ENCODE results near the gene SLC12A6. TPM values are rescaled to one million over a fixed set of nuclear protein-coding genes. Genes with fewer than 3 reads are reported as not detected.

The SLC12A6 gene
- total RNA-seq, 1 experiment from 2014 or later: 6.6 TPM

DNA sequence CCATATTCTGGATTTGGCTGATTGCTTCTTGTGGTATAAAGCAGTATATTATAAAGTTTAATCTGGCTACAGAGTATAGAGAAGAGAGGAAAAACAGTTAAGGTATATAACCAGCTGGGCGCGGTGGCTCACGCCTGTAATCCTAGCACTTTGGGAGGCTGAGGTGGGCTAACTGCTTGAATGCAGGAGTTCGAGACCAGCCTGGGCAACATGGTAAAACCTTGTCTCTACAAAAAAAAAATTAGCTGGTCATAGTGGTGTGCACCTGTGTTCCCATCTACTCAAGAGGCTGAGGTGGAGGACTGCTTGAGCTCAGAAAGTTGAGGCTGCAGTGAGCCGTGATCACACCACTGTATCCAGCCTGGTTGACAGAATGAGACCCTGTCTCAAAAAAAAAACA lies 7.3 kb downstream of the SLC12A6 start:
- DNase-seq (ENCODE audit: low read depth): no peak

DNA sequence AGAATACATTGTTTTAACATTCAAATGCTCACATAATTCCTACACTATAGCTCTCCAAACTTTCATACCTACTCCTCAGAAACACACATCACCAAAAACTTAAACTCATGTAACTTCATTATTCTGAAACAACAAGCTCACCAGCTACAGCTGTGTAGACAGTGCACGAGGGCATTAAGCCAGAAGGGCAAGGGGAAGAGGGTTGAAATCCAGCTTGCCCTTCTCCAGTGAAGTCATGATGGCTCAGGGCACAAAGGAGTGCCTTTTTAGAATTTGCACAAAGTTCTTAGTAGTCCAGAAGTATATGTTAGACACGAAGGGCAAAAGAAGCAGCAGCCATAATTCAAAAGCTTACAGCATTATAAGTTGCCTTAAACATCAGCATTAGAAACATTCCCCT lies 8.6 kb downstream of the SLC12A6 start:
- DNase-seq (ENCODE audit: low read depth): no peak

DNA sequence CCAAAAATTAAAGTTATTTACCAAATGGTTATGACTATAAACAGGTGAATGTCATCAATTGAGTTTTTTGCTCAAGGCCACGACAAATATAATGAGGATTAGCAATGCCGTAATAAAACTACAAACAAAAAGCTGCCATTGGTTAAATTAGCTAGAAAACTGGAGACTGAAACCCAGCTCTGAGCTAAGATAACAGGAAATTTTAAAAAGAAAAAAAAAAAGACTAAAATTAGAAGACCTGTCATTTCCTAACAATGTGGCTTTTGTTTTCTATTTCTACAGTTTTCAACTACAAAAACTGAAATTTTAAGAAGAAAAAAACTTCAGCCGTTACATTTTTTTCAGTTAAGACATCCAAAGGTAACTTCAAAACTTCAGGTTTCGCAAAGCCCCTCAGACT lies 9.7 kb downstream of the SLC12A6 start:
- no peak for DNase-seq (ENCODE audit: low read depth)

- no peak for DNase-seq (ENCODE audit: low read depth)
Measured at GRCh38 chr15:34325368-34325767, 12.2 kb downstream of the SLC12A6 start.

DNA sequence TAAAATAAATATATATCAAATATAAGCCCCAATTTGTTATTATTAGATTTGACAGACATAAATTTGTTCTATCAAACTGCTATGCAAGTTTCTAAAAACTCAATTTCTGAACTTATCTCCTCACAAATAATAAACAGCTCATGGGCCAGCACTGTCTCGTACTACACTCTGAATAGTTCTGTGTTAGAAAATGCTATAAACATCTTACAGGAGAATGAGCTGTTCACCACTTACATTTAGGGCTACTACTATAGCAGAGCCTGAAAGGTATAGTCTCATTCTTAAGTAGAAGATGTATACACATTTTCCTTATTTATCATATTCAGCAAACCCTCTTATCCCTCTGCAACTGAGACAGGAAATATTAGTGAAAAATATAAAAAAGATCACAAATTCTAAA lies 12.6 kb downstream of the SLC12A6 start:
- DNase-seq (ENCODE audit: low read depth): no peak

DNA sequence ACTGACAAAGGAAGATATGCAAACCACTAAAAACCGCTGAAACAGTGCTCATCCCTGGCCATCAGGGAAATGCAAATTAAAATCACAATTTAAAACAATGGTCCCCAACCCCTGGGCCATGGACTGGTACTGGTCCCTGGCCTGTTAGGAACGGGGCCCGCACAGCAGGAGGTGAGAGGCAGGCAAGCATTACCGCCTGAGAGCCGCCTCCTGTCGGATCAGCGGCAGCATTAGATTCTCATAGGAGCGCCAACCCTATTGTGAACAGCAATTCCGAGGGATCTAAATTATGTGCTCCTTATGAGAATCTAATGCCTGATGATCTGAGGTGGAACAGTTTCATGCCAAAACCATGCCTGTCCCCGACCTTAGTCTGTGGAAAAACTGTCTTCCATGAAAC lies 14.4 kb downstream of the SLC12A6 start:
- no peak for DNase-seq (ENCODE audit: low read depth)

- DNase-seq (ENCODE audit: low read depth): peak; percentile 9
Measured at GRCh38 chr15:34318277-34319079, 19.1 kb downstream of the SLC12A6 start.

DNA sequence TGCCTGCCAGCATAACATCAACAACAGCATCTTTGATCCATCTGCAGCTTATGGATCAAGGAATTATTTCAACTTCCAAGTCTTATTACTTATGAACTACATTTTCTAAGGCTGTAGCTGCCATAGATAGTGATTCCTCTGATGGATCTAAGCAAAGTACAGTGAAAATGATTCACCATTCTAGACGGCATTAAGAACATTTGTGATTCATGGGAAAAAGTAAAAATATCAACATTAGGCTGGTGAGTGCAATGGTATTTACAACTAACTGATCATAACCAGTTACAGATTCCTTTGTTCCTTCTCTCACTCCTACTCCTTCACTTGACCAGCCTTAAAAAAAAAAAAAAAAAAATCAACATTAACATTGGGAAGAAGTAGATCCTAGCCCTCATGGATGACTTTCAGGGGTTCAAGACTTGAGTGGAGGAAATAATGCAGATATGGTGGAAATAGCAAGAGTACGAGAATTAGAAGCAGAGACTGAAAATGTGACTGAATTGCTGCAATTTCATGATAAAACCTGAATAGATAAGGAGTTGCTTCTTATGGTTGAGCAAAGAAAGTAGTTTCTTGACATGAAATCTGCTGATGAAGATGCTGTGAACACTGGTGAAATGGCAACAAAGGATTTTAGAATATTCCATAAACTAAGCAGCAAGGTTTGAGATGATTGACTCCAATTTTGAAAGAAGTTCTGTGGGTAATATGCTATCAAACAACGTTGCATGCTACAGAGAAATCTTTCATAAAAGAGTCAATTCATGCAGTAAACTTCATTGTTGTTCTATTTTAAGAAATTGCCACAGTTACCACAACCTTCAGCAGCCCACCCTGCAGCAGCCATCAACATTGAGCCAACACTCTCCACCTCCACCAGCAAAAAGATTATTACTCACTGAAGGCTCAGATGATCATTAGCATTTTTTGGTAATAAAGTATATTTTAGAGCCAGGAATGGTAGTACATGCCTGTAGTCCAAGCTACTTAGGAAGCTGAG lies 22.8 kb downstream of the SLC12A6 start:
- no peak for DNase-seq (ENCODE audit: low read depth)

GRCh38 chr15:34311563-34311962 lies 26.0 kb downstream of the SLC12A6 start:
- no peak for DNase-seq (ENCODE audit: low read depth)

- DNase-seq (ENCODE audit: low read depth): peak; percentile 25
Measured at GRCh38 chr15:34304613-34305012, 33.0 kb downstream of the SLC12A6 start.

DNA sequence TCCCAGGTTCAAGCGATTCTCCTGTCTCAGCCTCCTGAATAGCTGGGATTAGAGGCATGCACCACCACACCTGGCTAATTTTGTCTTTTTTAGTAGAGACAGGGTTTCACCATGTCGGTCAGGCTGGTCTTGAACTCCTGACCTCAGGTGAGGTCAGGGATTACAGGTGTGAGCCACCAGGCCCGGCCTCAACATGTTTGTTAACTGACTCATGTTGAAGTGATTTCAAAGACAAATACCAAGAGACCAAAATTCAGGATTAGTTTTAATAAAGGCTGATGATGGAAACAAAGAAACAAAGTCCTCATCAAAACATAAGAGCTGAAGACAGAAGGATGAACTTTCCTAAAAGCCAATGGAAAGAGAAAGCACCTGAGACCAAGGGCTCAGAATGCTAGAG lies 36.5 kb downstream of the SLC12A6 start:
- DNase-seq (ENCODE audit: low read depth): no peak

- peak; percentile 32 for DNase-seq (ENCODE audit: low read depth)
Measured at GRCh38 chr15:34297059-34297458, 40.5 kb downstream of the SLC12A6 start.

- no peak for DNase-seq (ENCODE audit: low read depth)
Measured at GRCh38 chr15:34292621-34293020, 45.0 kb downstream of the SLC12A6 start.

DNA sequence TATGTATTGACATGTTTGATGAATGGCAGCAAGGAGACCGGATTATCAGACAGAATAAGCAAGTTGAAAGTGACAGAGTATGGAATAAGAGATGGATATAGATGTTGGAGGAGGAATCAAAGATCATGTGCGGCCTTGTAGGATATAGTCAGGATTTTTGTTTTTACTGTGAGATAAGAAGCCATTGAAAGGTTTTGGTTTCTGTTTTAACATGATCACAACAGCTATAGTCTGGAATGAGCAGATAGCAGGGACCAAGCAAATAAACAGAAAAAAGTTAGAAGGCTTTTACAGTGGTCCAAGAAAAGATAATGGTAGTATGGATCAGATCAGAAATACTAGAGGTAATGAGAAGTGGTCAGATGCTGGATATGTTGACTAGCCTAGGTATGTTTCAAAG lies 52.6 kb downstream of the SLC12A6 start:
- DNase-seq (ENCODE audit: low read depth): no peak

GRCh38 chr15:34282384-34282783 lies 55.2 kb downstream of the SLC12A6 start:
- no peak for DNase-seq (ENCODE audit: low read depth)

DNA sequence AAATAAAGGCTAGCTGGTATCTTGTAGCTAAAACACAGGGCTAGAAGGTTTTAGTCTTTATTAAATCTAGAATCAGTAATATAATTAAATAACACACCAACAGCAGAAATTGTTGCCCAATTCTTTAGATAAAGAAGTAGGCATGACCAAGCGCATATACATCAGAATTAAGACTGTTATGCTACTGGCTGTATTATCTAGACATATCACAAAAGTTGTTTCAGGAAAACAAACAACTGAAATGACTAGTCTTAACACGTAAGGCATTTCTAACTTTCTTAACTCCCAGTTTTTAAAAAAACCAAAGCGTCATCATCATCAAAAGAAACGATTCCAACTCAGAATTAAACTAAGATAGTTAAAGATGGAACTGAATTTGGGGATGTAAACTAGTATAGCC lies 57.4 kb downstream of the SLC12A6 start:
- DNase-seq (ENCODE audit: low read depth): no peak

DNA sequence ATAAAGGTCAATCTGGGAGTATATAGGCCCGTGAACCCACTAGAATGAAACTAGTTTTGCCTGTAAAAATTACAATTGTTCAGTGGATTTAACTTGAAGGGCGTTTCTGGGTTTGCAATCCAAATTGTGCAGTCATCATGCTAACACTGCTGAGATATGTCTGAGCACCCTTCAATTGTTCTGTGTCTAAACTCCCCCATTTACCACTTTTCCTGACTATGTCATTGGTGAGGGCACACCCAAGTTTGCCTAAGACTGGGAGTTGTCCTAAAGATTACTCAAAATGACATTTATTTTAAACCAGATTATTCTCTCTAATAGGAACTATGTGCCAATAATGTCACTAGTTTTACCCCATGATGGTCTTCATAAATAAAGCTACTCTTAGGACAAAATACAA lies 58.2 kb downstream of the SLC12A6 start:
- DNase-seq (ENCODE audit: low read depth): no peak

GRCh38 chr15:34275721-34276120 lies 61.9 kb downstream of the SLC12A6 start:
- DNase-seq (ENCODE audit: low read depth): no peak

- peak; percentile 22 for DNase-seq (ENCODE audit: low read depth)
Measured at GRCh38 chr15:34275154-34275553, 62.4 kb downstream of the SLC12A6 start.

DNA sequence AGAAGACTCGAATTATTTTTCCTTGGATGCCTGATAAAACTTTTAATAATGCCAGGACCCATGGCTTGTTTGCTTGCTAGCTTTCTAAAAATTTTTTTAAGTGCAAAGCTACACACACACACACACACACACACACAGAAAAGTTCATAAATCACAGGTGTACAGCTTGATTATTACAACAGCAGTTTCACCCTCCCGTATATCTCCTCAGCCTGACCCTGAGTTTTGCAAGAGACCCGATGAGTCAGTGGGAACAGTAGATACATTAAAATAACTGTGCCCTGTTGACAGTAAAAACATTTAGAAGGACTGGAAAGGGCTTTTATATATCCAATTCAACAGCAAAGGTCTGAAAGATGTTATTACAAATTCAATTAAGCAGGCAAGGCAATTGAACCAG lies 66.1 kb downstream of the SLC12A6 start:
- DNase-seq (ENCODE audit: low read depth): peak; percentile 72

DNA sequence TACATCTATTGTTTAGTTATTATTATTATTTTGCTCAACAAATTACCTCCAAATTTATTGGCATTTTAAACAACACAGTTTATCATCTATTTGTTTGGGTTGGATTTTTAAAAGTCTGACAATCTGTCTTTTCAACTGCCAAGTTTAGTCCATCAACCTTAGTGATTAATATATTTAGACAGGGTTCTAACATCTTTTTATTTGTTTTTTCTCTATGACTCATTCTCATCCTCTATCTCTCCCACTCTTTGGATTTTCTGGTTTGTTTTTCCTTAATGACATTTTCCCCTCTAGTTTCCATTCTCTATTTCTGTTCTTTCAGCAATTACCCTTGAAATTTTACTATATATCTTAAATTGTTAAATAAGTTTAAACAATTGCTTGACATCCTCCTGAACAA lies 70.8 kb downstream of the SLC12A6 start:
- peak; percentile 13 for DNase-seq (ENCODE audit: low read depth)

DNA sequence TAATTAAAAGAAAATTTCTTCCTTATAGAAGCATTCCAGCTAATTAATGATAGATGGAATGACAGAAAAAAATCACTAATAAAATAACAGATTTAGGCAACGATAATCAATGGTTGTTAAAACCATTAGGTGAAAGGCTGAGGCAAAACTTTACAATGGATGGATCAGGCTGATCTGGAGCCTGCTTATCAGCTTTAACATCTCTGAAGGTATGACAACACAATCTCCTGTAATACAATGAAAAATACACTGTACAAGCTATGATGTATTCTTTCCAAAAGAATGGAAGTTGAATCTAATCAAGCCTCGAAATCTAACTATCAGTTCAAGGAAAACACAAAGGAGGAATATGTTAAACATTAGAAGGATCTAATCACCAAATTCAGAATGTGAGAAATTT lies 73.5 kb downstream of the SLC12A6 start:
- no peak for DNase-seq (ENCODE audit: low read depth)

DNA sequence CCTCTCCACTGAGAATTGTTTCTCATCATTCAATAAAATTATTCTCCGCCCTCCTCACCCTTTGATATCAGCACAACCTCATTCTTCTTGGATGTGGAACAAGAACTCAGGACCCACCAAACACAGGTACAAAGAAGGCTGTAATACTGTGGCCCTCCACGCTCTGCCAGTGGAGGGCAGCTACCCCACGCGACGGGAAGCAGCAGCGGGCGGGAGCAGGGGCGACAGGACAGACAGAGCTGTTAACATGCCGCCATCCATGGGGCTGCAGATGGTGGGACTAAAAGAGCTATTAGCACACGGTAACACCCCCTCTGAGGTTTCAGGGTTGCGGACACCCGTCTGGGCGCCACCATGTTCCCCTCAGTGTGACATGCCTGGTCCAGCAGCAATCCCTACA lies 75.2 kb downstream of the SLC12A6 start:
- no peak for DNase-seq (ENCODE audit: low read depth)
